Stimulated activated CD8-positive, alpha-beta memory T cell treated with anti-CD3 and anti-CD28 coated beads, Interleukin-7, amount 100 ng/mL, for 24 hours (primary cell): ENCODE data around the gene CCNY.

Experiments used
- DNase-seq: peaks from one replicate; pipeline ENCODE4 v3.0.0-alpha.2; 2020; ENCODE audit warnings: low read depth

CCNY gene

GRCh38 chr10:35355971-35356724, 19.8 kb downstream of the CCNY start:
- DNase-seq = no peak

- DNase-seq = no peak
Measured at GRCh38 chr10:35356725-35357092, 20.4 kb downstream of the CCNY start.

- no peak for DNase-seq
Measured at GRCh38 chr10:35359056-35359455, 22.7 kb downstream of the CCNY start.

DNA sequence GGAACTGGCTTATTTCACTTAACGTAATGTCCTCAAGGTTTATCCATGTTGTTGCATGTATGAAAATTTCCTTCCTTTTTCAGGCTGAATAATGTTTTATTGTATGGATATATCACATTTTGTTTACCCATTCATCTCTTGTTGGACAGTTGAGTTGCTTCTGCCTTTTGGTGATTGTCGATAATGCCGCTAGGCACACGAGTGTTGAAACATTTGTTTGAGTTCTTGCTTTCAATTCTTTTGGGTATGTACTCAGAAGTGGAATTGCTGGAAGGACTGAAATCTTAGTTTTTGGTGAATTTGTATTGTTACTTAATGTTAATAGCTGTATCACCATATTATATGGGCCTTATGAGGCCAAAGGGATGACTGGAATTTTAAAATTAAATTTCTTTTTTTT, 23.6 kb downstream of the CCNY start:
- no peak for DNase-seq

GRCh38 chr10:35362701-35363350, 26.5 kb downstream of the CCNY start:
- no peak for DNase-seq

- DNase-seq = no peak
Measured at GRCh38 chr10:35363587-35363986, 27.3 kb downstream of the CCNY start.

- DNase-seq = no peak
Measured at GRCh38 chr10:35364808-35365207, 28.5 kb downstream of the CCNY start.

DNA sequence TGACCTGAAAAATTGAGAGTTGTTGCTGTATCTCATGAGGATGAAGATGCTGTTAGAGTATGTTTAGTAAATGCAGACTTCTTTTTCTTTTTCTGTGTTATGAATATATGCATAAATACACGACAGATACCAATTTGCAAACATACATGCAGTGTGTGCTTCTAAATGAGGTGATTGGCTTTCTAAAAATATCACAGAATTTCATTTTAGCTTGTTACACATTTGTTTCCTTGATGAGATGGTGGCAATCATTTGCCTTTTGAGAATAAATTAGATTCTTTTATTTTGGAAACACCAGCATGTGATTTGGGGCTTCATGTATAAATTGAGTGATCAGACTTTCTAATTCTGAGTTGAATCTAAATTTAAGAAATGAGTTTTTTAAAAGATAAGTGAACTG, 29.7 kb downstream of the CCNY start:
- no peak for DNase-seq

- no peak for DNase-seq
Measured at GRCh38 chr10:35367107-35367859, 31.0 kb downstream of the CCNY start.

DNA sequence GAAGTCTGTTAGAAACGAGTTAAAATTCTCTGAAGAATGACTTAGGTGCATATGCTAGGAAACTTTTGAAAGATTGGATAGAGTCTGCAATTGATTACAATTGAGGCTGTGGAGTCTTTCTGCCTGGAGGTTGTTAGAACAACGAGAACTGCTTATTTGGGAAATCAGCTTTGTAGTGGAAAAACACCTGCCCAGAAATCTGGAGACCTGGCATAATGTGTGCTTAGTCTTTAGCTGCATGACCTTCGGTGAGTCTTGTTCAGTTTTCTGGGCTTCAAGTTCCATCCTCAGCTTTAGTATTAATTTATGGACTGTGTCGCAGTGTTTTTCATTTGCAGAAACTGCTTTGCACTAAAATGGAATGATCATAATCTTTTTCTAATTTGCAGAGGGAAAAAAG, 31.7 kb downstream of the CCNY start:
- DNase-seq = no peak

- no peak for DNase-seq
Measured at GRCh38 chr10:35368485-35369048, 32.3 kb downstream of the CCNY start.

- no peak for DNase-seq
Measured at GRCh38 chr10:35369049-35369611, 32.8 kb downstream of the CCNY start.

DNA sequence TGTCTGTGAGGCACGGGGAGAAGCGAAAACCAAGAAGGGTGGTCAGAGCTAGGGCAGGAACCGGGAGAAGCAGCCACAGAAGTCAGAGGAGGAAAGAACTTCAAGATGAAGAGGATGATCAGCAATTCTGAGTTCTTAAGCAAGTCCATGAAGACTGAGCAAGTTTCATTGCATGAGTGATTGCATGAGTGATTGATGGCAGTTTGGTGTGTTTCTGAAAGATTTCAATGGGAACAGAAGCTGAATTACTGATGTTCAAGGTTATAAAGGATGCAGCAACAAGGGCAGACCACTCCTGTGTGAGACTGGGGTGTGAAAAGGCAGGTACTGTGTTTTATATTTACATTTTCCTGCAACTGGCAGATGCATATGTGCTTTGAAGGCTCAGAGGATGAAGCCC, 35.4 kb downstream of the CCNY start:
- no peak for DNase-seq

DNA sequence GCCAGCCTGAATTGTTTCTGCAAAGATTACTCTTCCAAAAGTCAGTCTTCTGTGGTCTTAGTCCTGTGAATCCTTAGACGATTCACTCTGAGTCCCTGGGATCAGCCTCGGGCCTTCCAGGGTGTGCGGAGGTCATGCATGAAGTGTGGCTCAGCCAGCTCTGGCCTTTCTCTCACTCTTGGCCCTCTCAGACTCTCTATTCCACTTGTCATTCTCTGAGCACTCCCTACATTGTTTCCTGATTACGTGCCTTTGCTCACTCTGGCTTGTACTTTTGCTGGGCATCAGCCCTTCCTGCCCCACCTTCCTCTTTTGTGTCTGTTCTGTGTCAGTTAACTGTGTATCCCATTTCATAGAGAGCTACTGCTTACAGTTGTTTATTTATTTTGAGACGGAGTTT, 36.0 kb downstream of the CCNY start:
- DNase-seq = no peak

GRCh38 chr10:35375091-35375765, 38.9 kb downstream of the CCNY start:
- no peak for DNase-seq

- no peak for DNase-seq
Measured at GRCh38 chr10:35377050-35377728, 40.9 kb downstream of the CCNY start.

GRCh38 chr10:35378541-35379210, 42.4 kb downstream of the CCNY start:
- DNase-seq = no peak

- no peak for DNase-seq
Measured at GRCh38 chr10:35379226-35380137, 43.2 kb downstream of the CCNY start.

- no peak for DNase-seq
Measured at GRCh38 chr10:35382096-35382495, 45.8 kb downstream of the CCNY start.
